ENCODE results near the gene BCLAF3.

GRCh38 chrX:20037186-20037585 is 46.3 kb upstream of the BCLAF3 start:
- TF ChIP-seq, protein P1, sequence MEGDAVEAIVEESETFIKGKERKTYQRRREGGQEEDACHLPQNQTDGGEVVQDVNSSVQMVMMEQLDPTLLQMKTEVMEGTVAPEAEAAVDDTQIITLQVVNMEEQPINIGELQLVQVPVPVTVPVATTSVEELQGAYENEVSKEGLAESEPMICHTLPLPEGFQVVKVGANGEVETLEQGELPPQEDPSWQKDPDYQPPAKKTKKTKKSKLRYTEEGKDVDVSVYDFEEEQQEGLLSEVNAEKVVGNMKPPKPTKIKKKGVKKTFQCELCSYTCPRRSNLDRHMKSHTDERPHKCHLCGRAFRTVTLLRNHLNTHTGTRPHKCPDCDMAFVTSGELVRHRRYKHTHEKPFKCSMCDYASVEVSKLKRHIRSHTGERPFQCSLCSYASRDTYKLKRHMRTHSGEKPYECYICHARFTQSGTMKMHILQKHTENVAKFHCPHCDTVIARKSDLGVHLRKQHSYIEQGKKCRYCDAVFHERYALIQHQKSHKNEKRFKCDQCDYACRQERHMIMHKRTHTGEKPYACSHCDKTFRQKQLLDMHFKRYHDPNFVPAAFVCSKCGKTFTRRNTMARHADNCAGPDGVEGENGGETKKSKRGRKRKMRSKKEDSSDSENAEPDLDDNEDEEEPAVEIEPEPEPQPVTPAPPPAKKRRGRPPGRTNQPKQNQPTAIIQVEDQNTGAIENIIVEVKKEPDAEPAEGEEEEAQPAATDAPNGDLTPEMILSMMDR (IDR thresholded peaks at IDR 0.05; ENCODE audit: extremely low read depth in 1 of 2, insufficient read depth in 1 of 2, low read depth in 1 of 2, low read length in 2 of 2), result no peak
- TF ChIP-seq, protein P2, sequence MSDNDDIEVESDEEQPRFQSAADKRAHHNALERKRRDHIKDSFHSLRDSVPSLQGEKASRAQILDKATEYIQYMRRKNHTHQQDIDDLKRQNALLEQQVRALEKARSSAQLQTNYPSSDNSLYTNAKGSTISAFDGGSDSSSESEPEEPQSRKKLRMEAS (IDR thresholded peaks at IDR 0.05; ENCODE audit: insufficient read depth, insufficient read length), result no peak
